Vagina (tissue), 2 donors: Measurements from ENCODE around the gene ENPP7.

Experiments
- POLR2A ChIP-seq, 2 donors: fragments of 450-650 bp; IDR thresholded peaks; one replicate each; pipeline ENCODE4 v1.6.1; 2017; ENCODE audit warnings: antibody characterized with exemption in 2 of 2, mild to moderate bottlenecking in 2 of 2, moderate library complexity in 2 of 2
- POLR2AphosphoS5 ChIP-seq, 2 donors: sonication (generic); formaldehyde crosslinking; IDR thresholded peaks; one replicate each; pipeline ENCODE4 v1.9.0; 2017; ENCODE audit warnings: antibody characterized with exemption in 2 of 2, mild to moderate bottlenecking in 2 of 2, low read depth in 1 of 2; ENCODE audit not compliant: insufficient read depth in 1 of 2
- TF ChIP-seq, protein P1 (sequence below), 3 experiments: fragments of 450-650 bp in 2 of 3; fragments of 200-600 bp in 1 of 3; sonication (generic) in 1 of 3; IDR thresholded peaks; one replicate each; pipeline ENCODE4 v1.5.1; 2017 to 2019; ENCODE audit warnings: antibody characterized with exemption in 3 of 3, mild to moderate bottlenecking in 2 of 3, moderate library complexity in 2 of 3

DNA sequence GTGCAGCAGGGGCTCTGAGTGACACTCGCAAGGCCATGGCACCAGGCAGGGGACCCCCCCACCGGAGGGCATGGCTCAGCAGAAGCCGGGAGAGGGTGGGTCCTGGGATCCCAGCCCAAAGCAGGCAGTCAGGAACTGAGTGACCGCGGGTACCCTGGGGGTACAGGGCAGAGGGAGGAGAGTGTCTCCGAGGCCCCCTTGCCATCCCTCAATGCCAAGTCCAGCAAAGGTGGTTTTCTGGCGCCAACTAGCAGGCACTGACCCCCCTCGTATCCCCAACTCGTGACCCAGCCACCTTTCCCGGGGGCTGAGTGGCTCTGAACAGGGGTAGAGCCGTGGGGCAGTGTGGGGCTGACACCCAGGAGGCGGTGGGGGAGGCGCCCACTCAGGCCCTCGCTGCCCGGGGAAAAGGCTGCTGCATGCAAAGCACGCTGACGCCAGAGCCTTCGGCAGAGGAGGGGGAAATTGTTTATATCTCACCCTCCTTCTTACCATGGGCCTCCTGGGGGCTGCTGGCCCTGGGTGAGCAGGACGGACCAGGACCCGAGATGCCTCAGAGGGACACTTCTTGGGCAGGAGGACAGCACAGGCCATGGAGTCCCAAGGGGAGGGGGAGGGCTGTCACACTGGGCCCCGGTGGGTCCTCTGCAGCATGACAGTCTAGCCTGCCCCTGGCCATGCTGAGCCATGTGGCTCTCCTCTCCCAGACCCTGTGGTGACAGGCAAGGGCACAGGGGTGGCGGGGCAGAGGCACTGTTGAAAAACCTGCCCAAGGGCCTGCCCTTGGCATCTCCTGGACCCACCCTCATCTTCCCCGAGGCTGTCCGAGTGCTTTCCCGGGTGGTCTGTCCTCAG lies 14.6 kb upstream of the ENPP7 start:
- TF ChIP-seq, protein P1, sequence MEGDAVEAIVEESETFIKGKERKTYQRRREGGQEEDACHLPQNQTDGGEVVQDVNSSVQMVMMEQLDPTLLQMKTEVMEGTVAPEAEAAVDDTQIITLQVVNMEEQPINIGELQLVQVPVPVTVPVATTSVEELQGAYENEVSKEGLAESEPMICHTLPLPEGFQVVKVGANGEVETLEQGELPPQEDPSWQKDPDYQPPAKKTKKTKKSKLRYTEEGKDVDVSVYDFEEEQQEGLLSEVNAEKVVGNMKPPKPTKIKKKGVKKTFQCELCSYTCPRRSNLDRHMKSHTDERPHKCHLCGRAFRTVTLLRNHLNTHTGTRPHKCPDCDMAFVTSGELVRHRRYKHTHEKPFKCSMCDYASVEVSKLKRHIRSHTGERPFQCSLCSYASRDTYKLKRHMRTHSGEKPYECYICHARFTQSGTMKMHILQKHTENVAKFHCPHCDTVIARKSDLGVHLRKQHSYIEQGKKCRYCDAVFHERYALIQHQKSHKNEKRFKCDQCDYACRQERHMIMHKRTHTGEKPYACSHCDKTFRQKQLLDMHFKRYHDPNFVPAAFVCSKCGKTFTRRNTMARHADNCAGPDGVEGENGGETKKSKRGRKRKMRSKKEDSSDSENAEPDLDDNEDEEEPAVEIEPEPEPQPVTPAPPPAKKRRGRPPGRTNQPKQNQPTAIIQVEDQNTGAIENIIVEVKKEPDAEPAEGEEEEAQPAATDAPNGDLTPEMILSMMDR (IDR thresholded peaks at IDR 0.05): no peak
- TF ChIP-seq POLR2AphosphoS5 (IDR thresholded peaks at IDR 0.05; ENCODE audit: insufficient read depth in 1 of 2, low read depth in 1 of 2) (no peak), POLR2A (IDR thresholded peaks at IDR 0.05) (no peak)
